Gastroesophageal sphincter (tissue), 4 donors: Measurements from ENCODE around the gene NR4A1. TPM values are rescaled to one million over a fixed set of nuclear protein-coding genes. Genes with fewer than 3 reads are reported as not detected.

ENCODE experiments used
- ATAC-seq: fragments of 150-250 bp; one replicate; pipeline ENCODE4 v1.9.1; 2016; ENCODE audit warnings: mild to moderate bottlenecking, moderate library complexity
- H3K27ac ChIP-seq, 4 donors: fragments of 200-600 bp; sonication (generic) in 3 of 4; 1 replicate in 3 of 4; 2 replicates in 1 of 4; pipeline ENCODE4 v1.5.1; 2016 to 2019
- H3K27me3 ChIP-seq: fragments of 200-600 bp; sonication (generic); one replicate; pipeline ENCODE4 v1.5.1; 2019
- H3K36me3 ChIP-seq, 2 donors: fragments of 200-600 bp; sonication (generic); one replicate each; pipeline ENCODE4 v1.5.1; 2019; ENCODE audit warnings: control low read depth in 1 of 2
- H3K4me1 ChIP-seq, 3 donors: fragments of 200-600 bp; sonication (generic); 1 replicate in 2 of 3; 2 replicates in 1 of 3; pipeline ENCODE4 v1.5.1; 2016 to 2019; ENCODE audit warnings: control low read depth in 2 of 3
- H3K4me3 ChIP-seq, 2 donors: fragments of 200-600 bp; sonication (generic); one replicate each; pipeline ENCODE4 v1.5.1; 2019; ENCODE audit warnings: mild to moderate bottlenecking in 1 of 2, moderate library complexity in 1 of 2
- H3K9me3 ChIP-seq, 3 donors: fragments of 200-600 bp; sonication (generic); one replicate each; pipeline ENCODE4 v1.5.1; 2017 to 2019; ENCODE audit warnings: control low read depth in 2 of 3
- CTCF ChIP-seq, 4 experiments: fragments of 200-600 bp in 2 of 4; fragments of 450-650 bp in 2 of 4; sonication (generic) in 1 of 4; IDR thresholded peaks; one replicate each; pipeline ENCODE4 v1.5.1; 2017 to 2019; ENCODE audit warnings: antibody characterized with exemption in 4 of 4, mild to moderate bottlenecking in 2 of 4, moderate library complexity in 2 of 4
- EP300 ChIP-seq: sonication (generic); formaldehyde crosslinking; IDR thresholded peaks from one replicate; pipeline ENCODE4 v1.6.1; 2017; ENCODE audit warnings: antibody characterized with exemption, mild to moderate bottlenecking
- POLR2A ChIP-seq, 2 donors: fragments of 450-650 bp; IDR thresholded peaks; one replicate each; pipeline ENCODE4 v1.6.1; 2017; ENCODE audit warnings: antibody characterized with exemption in 2 of 2, mild to moderate bottlenecking in 2 of 2, moderate library complexity in 1 of 2
- POLR2AphosphoS5 ChIP-seq: sonication (generic); formaldehyde crosslinking; IDR thresholded peaks from one replicate; pipeline ENCODE4 v1.6.1; 2017; ENCODE audit warnings: antibody characterized with exemption
- WGBS, 2 donors: methylation state at CpG; one replicate each; pipeline ENCODE4 v1.1.5; 2018; ENCODE audit warnings: low coverage in 1 of 2; 5-methylcytosine and 5-hydroxymethylcytosine counted together
- total RNA-seq, 4 donors: library from RNA; depleted of rRNA; stranded (reverse); fragments of >200 nt; gene quantifications; one replicate each; pipeline ENCODE4 v1.1.0, GENCODE V29; 2016

NR4A1 gene
- total RNA-seq, 4 donors from 2014 or later, result 29.9 to 67.2 (median 35.2) TPM

GRCh38 chr12:52033446-52034140 is 17.6 kb upstream of the NR4A1 start:
- Histone ChIP-seq H3K4me3 (peak overlapping the region; percentile 8 to 45), H3K4me1 (peaks cover 0 to 72% (median 31%) of the 10 kb centered on the region in 3 donors), H3K9me3 (no peaks in the 10 kb centered on the region), H3K36me3 (no peaks in the 10 kb centered on the region), H3K27ac (peak overlapping the region; percentile 91 to 98 (median 94)), H3K27me3 (no peaks in the 10 kb centered on the region)
- TF ChIP-seq POLR2A (IDR thresholded peaks at IDR 0.05) (no peak), CTCF (IDR thresholded peaks at IDR 0.05) (no peak), EP300 (no peak), POLR2AphosphoS5 (no peak)
- 14 to 49% methylated on average over 5 to 9 of the region's 13 CpGs for WGBS, 2 donors
- ATAC-seq, result no peak

- H3K36me3 ChIP-seq, result no peaks in the 10 kb centered on the region
- no peaks in the 10 kb centered on the region for H3K27me3 ChIP-seq
- ATAC-seq, result no peak
- H3K4me3 ChIP-seq, result no peak overlapping the region
- WGBS, 2 donors, result 72% methylated on average over 2 of the region's 4 CpGs; no CpG with 5 or more reads in 1 of the 2 donors
- peak overlapping the region in 3 of 4 donors; percentile 91 to 98 (median 98) for H3K27ac ChIP-seq
- no peak for TF ChIP-seq POLR2A (IDR thresholded peaks at IDR 0.05)
- TF ChIP-seq CTCF (IDR thresholded peaks at IDR 0.05), result no peak
- no peak for TF ChIP-seq EP300
- TF ChIP-seq POLR2AphosphoS5, result no peak
- peaks cover 0 to 69% (median 34%) of the 10 kb centered on the region in 3 donors for H3K4me1 ChIP-seq
- no peaks in the 10 kb centered on the region for H3K9me3 ChIP-seq
Measured at GRCh38 chr12:52035190-52035589, 16.1 kb upstream of the NR4A1 start.

GRCh38 chr12:52035926-52036325 is 15.3 kb upstream of the NR4A1 start:
- Histone ChIP-seq H3K4me1 (peaks cover 0 to 70% (median 34%) of the 10 kb centered on the region in 3 donors), H3K36me3 (no peaks in the 10 kb centered on the region), H3K27ac (peak overlapping the region; percentile 54 to 98 (median 94)), H3K9me3 (no peaks in the 10 kb centered on the region), H3K27me3 (no peaks in the 10 kb centered on the region), H3K4me3 (no peak overlapping the region)
- no peak for TF ChIP-seq CTCF (IDR thresholded peaks at IDR 0.05)
- TF ChIP-seq POLR2AphosphoS5, result no peak
- TF ChIP-seq POLR2A (IDR thresholded peaks at IDR 0.05), result no peak
- no peak for TF ChIP-seq EP300
- no CpG with 5 or more reads among the region's 2 CpGs for WGBS, 2 donors
- ATAC-seq, result no peak

GRCh38 chr12:52036587-52037171 is 14.6 kb upstream of the NR4A1 start:
- Histone ChIP-seq H3K4me1 (peaks cover 0 to 75% (median 34%) of the 10 kb centered on the region in 3 donors), H3K27ac (peak overlapping the region; percentile 54 to 98 (median 94)), H3K27me3 (no peaks in the 10 kb centered on the region), H3K4me3 (peak overlapping the region in 1 of 2 donors; percentile 81), H3K36me3 (no peaks in the 10 kb centered on the region), H3K9me3 (no peaks in the 10 kb centered on the region)
- peak; percentile 64 for ATAC-seq
- peak; percentile 19 to 46 for TF ChIP-seq POLR2A (IDR thresholded peaks at IDR 0.05)
- no peak for TF ChIP-seq CTCF (IDR thresholded peaks at IDR 0.05)
- TF ChIP-seq EP300, result peak; percentile 99
- peak; percentile 84 for TF ChIP-seq POLR2AphosphoS5
- 20 to 32% methylated on average over 9 to 12 of the region's 53 CpGs for WGBS, 2 donors
